Trophoblast cell (in vitro differentiated cells and primary cell): ENCODE data around the gene ZDHHC19.

Experiments
- DNase-seq, 2 donors: peaks; one replicate each; pipeline ENCODE4 v3.0.0-alpha.2; 2016
- H2AFZ ChIP-seq: 2 replicates; pipeline ENCODE4 v1.6.1; 2013; ENCODE audit warnings: low read length, moderate library complexity, mild to moderate bottlenecking; ENCODE audit not compliant: insufficient read depth, poor library complexity
- H2AK5ac ChIP-seq: 2 replicates; pipeline ENCODE4 v1.6.1; 2013; ENCODE audit warnings: mild to moderate bottlenecking, low read length
- H2BK120ac ChIP-seq: 2 replicates; pipeline ENCODE4 v1.6.1; 2013; ENCODE audit warnings: low read length, mild to moderate bottlenecking, moderate library complexity; ENCODE audit not compliant: insufficient read depth, poor library complexity
- H2BK12ac ChIP-seq: 2 replicates; pipeline ENCODE4 v1.6.1; 2013; ENCODE audit warnings: mild to moderate bottlenecking, low read length, moderate library complexity
- H2BK5ac ChIP-seq: 2 replicates; pipeline ENCODE4 v1.6.1; 2013; ENCODE audit warnings: low read length, low read depth, moderate library complexity, mild to moderate bottlenecking; ENCODE audit not compliant: poor library complexity
- H3K14ac ChIP-seq: 2 replicates; pipeline ENCODE4 v1.6.1; 2013; ENCODE audit warnings: mild to moderate bottlenecking, low read length
- H3K18ac ChIP-seq: 2 replicates; pipeline ENCODE4 v1.6.1; 2013; ENCODE audit warnings: mild to moderate bottlenecking, low read length
- H3K23ac ChIP-seq: 2 replicates; pipeline ENCODE4 v1.6.1; 2013; ENCODE audit warnings: low read length
- H3K27ac ChIP-seq: 2 replicates; pipeline ENCODE4 v1.5.1; 2013; ENCODE audit warnings: low read depth, mild to moderate bottlenecking, inconsistent platforms, low read length, moderate library complexity
- H3K27me3 ChIP-seq: 2 replicates; pipeline ENCODE4 v1.6.1; 2013; ENCODE audit warnings: inconsistent platforms, mild to moderate bottlenecking, low read length, moderate library complexity; ENCODE audit not compliant: insufficient read depth
- H3K36me3 ChIP-seq, 2 experiments: 1 replicate in 1 of 2; 2 replicates in 1 of 2; pipeline ENCODE4 v1.6.1; 2013; ENCODE audit warnings: low read length in 2 of 2, mild to moderate bottlenecking in 2 of 2, moderate library complexity in 1 of 2; ENCODE audit not compliant: insufficient read depth in 2 of 2, control insufficient read depth in 1 of 2
- H3K4ac ChIP-seq: 2 replicates; pipeline ENCODE4 v1.6.1; 2013; ENCODE audit warnings: low read depth, mild to moderate bottlenecking, low read length, moderate library complexity
- H3K4me1 ChIP-seq, 2 experiments: 1 replicate in 1 of 2; 2 replicates in 1 of 2; pipeline ENCODE4 v1.6.1; 2013; ENCODE audit warnings: low read length in 2 of 2, mild to moderate bottlenecking in 2 of 2, moderate library complexity in 1 of 2; ENCODE audit not compliant: insufficient read depth in 2 of 2, control insufficient read depth in 1 of 2
- H3K4me2 ChIP-seq: 2 replicates; pipeline ENCODE4 v1.6.1; 2013; ENCODE audit warnings: inconsistent platforms, mild to moderate bottlenecking, low read length, moderate library complexity
- H3K4me3 ChIP-seq: 2 replicates; pipeline ENCODE4 v1.5.1; 2013; ENCODE audit warnings: mild to moderate bottlenecking, low read depth, low read length, inconsistent platforms
- H3K79me1 ChIP-seq: one replicate; pipeline ENCODE4 v1.6.1; 2013; ENCODE audit warnings: low read length
- H3K79me2 ChIP-seq: 2 replicates; pipeline ENCODE4 v1.6.1; 2013; ENCODE audit warnings: low read length, mild to moderate bottlenecking; ENCODE audit not compliant: control insufficient read depth, insufficient read depth, poor library complexity
- H3K9ac ChIP-seq: 2 replicates; pipeline ENCODE4 v1.6.1; 2013; ENCODE audit warnings: mild to moderate bottlenecking, low read length
- H3K9me3 ChIP-seq: 2 replicates; pipeline ENCODE4 v1.6.1; 2013; ENCODE audit warnings: low read depth, mild to moderate bottlenecking, control low read depth, inconsistent platforms, low read length; ENCODE audit not compliant: insufficient read depth
- H4K12ac ChIP-seq: 2 replicates; pipeline ENCODE4 v1.6.1; 2013; ENCODE audit warnings: low read depth, mild to moderate bottlenecking, low read length, moderate library complexity
- H4K8ac ChIP-seq: 2 replicates; pipeline ENCODE4 v1.6.1; 2013; ENCODE audit warnings: low read depth, mild to moderate bottlenecking, low read length, moderate library complexity
- H4K91ac ChIP-seq: one replicate; pipeline ENCODE4 v1.6.1; 2013; ENCODE audit warnings: low read depth, mild to moderate bottlenecking, low read length, moderate library complexity
- WGBS: extraction: QIAGEN DNeasy Blood & Tissue Kit; methylation state at CpG from one replicate; pipeline ENCODE4 v1.1.7; 2013; ENCODE audit warnings: missing lambda C conversion rate; ENCODE audit not compliant: insufficient read length, insufficient coverage; ENCODE audit errors: extremely low coverage; 5-methylcytosine and 5-hydroxymethylcytosine counted together

ZDHHC19 gene

DNA sequence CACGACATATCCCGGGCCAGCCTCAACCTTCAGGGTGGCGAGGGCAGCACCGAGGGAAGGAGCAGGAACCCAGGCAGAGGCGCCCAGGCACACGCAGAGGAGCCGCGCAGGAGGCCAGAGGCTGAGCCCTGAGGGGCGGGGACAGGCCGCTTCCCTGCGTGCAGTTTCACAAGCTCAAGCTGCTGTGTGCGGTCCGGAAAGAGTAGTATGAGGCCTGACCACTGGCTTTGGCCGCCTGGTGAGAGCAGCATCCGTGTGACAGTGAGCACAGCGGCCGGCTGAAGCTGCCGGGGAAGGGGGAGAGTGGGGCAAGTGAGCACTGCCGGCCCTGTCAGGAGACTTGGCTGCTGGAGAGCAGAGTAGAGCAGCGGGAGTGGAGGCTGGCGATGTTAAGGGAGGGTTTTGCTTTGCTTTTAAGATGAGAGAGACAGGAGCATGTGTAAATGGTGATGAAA, 8.7 kb downstream of the ZDHHC19 start:
- H3K27me3 ChIP-seq = no peaks in the 10 kb centered on the region
- no peaks in the 10 kb centered on the region for H3K79me1 ChIP-seq
- H3K4me3 ChIP-seq = no peak overlapping the region
- peaks cover 6% of the 10 kb centered on the region for H3K9me3 ChIP-seq
- no peak overlapping the region for H4K8ac ChIP-seq
- WGBS = no CpG with 5 or more reads among the region's 21 CpGs
- H2AK5ac ChIP-seq = no peak overlapping the region
- H3K4ac ChIP-seq = no peak overlapping the region
- no peaks in the 10 kb centered on the region for H3K79me2 ChIP-seq
- no peaks in the 10 kb centered on the region for H3K36me3 ChIP-seq
- H2BK120ac ChIP-seq = no peak overlapping the region
- no peak overlapping the region for H4K91ac ChIP-seq
- no peak overlapping the region for H3K27ac ChIP-seq
- no peak overlapping the region for H4K12ac ChIP-seq
- no peak overlapping the region for H3K23ac ChIP-seq
- H2BK12ac ChIP-seq = no peak overlapping the region
- H2AFZ ChIP-seq = no peak overlapping the region
- no peak overlapping the region for H3K4me2 ChIP-seq
- DNase-seq = peak in 1 of 2 donors; percentile 19
- H2BK5ac ChIP-seq = no peak overlapping the region
- no peak overlapping the region for H3K18ac ChIP-seq
- H3K9ac ChIP-seq = no peak overlapping the region
- peaks cover 3 to 4% of the 10 kb centered on the region in 2 experiments for H3K4me1 ChIP-seq
- no peak overlapping the region for H3K14ac ChIP-seq

DNA sequence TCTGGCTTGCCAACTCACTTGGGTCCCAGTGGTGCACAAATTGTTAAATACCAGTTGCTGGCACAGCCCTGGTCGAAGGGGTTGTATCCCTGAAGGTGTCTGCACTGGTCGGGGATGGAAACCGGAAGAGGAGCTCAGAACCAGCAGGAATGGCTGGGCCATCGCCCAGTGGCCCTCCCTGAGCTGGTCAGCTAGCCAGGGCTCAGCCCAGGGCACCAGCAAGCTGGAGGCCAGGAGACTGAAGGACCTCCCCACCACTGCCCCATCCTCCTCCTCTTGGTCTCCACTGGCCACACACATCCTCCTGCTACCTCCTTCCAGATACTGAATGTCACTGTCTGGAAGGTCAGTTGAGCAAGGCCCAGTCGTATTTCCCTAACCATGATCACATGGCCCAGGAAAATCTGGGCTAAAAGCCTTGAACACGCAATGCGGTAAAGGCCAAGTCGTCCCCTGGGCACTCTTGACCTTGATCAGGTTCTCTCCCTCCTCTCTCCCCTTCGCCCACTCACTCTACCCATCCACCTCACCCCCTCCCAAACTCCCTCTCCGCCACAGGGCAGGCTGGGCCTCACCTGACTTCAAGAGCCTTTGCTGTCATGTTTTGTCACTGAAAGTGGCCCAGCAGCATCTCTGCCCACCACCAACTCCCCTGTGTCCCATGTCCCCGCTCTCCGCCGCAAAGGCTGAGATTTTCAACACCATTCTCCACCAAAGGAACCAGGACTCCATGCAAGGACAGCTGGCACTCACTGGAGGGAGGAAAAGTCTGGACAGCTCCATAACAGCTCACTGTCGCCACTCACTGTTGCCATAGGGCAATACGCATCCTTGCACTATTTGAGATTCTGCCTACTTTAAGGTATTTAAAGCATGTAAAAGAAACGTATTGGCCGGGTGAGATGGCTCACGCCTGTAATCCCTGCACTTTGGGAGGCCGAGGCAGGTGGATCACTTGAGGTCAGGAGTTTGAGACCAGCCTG, 12.1 kb downstream of the ZDHHC19 start:
- Histone ChIP-seq H3K4me3 (no peak overlapping the region), H2BK5ac (no peak overlapping the region), H3K9me3 (peaks cover 2% of the 10 kb centered on the region), H3K27me3 (no peaks in the 10 kb centered on the region), H2BK120ac (no peak overlapping the region), H2AFZ (no peak overlapping the region), H4K12ac (no peak overlapping the region), H3K23ac (no peak overlapping the region), H2AK5ac (no peak overlapping the region), H2BK12ac (no peak overlapping the region), H3K4me1 (no peaks in the 10 kb centered on the region), H3K9ac (no peak overlapping the region), H3K4ac (no peak overlapping the region), H4K91ac (no peak overlapping the region), H3K4me2 (no peak overlapping the region), H3K79me1 (no peaks in the 10 kb centered on the region), H3K18ac (no peak overlapping the region), H3K27ac (no peak overlapping the region), H3K14ac (no peak overlapping the region), H3K79me2 (no peaks in the 10 kb centered on the region), H3K36me3 (no peaks in the 10 kb centered on the region), H4K8ac (no peak overlapping the region)
- peak in 1 of 2 donors; percentile 28 for DNase-seq
- WGBS = no CpG with 5 or more reads among the region's 19 CpGs

DNA sequence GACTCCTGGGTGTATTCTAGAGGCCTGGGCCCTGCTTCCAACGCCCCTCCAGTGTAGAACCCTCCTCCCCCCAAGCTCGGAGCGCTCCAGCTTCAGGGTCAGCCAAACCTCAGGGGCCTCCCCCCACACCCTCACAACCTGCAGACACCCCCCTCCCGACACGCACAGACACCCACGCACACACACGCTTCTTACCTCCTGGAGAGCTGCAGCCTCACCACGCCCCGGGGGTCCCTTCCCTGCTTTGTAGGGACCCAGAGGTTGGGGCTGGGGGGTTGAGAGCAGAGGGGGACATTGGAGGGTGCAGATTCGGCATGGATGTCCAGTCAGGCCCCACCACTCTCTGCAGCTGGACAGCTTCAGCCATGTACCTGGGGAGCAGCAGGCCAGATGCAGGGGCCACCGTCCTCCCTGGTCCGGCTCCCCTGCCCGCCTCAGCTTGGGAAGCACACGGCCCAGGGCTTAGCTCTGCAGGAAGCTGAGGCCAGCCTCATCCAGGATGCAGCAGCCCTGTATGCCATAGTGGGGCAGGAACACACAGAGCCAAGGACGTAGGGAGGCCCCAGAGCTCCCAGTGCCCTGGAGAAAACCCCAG, 13.0 kb downstream of the ZDHHC19 start:
- Histone ChIP-seq H2BK12ac (no peak overlapping the region), H3K79me2 (no peaks in the 10 kb centered on the region), H3K4me3 (no peak overlapping the region), H3K27ac (no peak overlapping the region), H3K9ac (no peak overlapping the region), H4K8ac (no peak overlapping the region), H3K18ac (no peak overlapping the region), H3K14ac (no peak overlapping the region), H4K91ac (no peak overlapping the region), H2AFZ (no peak overlapping the region), H2AK5ac (no peak overlapping the region), H4K12ac (no peak overlapping the region), H3K4me2 (no peak overlapping the region), H3K79me1 (no peaks in the 10 kb centered on the region), H2BK120ac (no peak overlapping the region), H3K27me3 (no peaks in the 10 kb centered on the region), H3K36me3 (no peaks in the 10 kb centered on the region), H3K9me3 (peaks cover 2% of the 10 kb centered on the region), H3K23ac (no peak overlapping the region), H2BK5ac (no peak overlapping the region), H3K4me1 (no peaks in the 10 kb centered on the region), H3K4ac (no peak overlapping the region)
- no peak for DNase-seq
- whole genome bisulfite sequencing = no CpG with 5 or more reads among the region's 15 CpGs

DNA sequence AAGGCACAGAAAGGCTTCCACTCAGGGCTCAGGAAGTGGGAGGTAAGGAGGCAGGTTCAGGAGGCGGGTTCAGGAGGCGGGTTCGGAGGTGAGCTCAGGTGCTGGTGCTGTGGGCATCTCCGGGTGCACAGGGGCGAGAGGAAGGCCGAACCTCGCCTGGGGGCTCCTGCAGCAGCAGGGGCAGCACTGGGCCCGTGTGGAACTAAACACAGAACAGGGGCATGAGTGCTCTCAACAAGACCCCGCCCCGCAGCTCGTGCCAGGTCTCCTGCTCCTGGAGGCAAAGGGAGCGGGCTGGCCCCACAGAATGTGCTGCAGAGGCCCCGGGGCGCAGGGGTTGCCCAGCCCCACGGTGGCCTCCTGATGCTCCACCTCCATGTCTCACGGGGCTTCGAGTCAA, 13.7 kb downstream of the ZDHHC19 start:
- H3K9me3 ChIP-seq = peaks cover 2% of the 10 kb centered on the region
- no peak overlapping the region for H2AFZ ChIP-seq
- no peak overlapping the region for H2BK120ac ChIP-seq
- no peak overlapping the region for H3K4me3 ChIP-seq
- no peak overlapping the region for H3K18ac ChIP-seq
- no peak overlapping the region for H3K27ac ChIP-seq
- no peak for DNase-seq
- H3K79me2 ChIP-seq = no peaks in the 10 kb centered on the region
- no peak overlapping the region for H2AK5ac ChIP-seq
- no peak overlapping the region for H3K14ac ChIP-seq
- no peak overlapping the region for H2BK5ac ChIP-seq
- no peak overlapping the region for H2BK12ac ChIP-seq
- H4K91ac ChIP-seq = no peak overlapping the region
- H3K4me2 ChIP-seq = no peak overlapping the region
- H3K36me3 ChIP-seq = no peaks in the 10 kb centered on the region
- H3K4me1 ChIP-seq = peaks cover 0 to 2% of the 10 kb centered on the region in 2 experiments
- H3K27me3 ChIP-seq = no peaks in the 10 kb centered on the region
- H3K9ac ChIP-seq = no peak overlapping the region
- no peak overlapping the region for H3K4ac ChIP-seq
- no peak overlapping the region for H4K12ac ChIP-seq
- H3K23ac ChIP-seq = no peak overlapping the region
- no peaks in the 10 kb centered on the region for H3K79me1 ChIP-seq
- WGBS = no CpG with 5 or more reads among the region's 17 CpGs
- no peak overlapping the region for H4K8ac ChIP-seq
